NCI-H1436 treated with DMSO at 0.1 percent for 48 hours (cell line): ENCODE measurements around the gene VPS72.

Experiments
- DNase-seq: peaks from one replicate; lab custom pipeline; 2025; lab: John Stamatoyannopoulos, UW

Gene VPS72

DNA sequence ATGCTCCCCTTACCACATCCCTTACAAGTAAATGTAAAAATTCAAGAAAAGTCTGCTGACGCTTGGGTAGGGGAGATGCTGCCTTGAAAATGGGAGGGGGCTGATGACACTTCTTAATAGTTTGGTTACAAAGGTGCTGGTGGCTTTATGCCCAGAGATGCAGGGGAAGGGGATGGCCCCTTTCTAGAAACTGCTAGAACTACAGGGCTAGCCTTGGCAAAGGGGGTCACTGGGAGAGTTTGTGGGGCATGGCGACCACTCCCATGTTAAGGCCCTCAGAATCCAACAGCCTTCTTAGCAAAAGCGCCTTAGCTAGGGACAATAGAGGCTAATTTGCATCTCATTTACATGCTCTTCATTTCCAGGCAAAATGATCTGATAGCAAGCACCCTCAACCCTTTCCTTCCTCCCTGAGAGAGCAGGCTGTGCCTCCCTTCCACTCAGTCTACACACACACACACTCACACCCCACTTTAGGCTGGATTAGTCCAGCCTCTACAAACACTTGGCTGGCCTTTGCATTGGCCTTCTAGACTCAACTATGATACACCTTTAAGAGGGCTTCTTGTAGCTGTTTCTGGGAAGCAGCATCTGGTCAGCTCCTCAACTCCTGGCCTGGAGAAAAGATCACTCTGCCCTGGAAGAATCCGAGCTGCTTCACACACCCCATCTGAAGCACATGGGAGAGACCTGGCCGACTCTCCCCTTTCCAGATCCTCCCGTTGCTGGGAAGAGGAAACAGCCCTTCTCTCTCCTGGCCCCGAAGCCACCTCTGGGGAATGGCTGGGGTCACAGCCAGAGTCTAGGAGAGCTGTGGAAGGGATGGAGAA is 45.3 kb downstream of the VPS72 start:
- no peak for DNase-seq

GRCh38 chr1:151143986-151144385 is 46.0 kb downstream of the VPS72 start:
- DNase-seq, result no peak

- DNase-seq, result no peak
Observed at GRCh38 chr1:151143057-151143435, 47.0 kb downstream of the VPS72 start.

DNA sequence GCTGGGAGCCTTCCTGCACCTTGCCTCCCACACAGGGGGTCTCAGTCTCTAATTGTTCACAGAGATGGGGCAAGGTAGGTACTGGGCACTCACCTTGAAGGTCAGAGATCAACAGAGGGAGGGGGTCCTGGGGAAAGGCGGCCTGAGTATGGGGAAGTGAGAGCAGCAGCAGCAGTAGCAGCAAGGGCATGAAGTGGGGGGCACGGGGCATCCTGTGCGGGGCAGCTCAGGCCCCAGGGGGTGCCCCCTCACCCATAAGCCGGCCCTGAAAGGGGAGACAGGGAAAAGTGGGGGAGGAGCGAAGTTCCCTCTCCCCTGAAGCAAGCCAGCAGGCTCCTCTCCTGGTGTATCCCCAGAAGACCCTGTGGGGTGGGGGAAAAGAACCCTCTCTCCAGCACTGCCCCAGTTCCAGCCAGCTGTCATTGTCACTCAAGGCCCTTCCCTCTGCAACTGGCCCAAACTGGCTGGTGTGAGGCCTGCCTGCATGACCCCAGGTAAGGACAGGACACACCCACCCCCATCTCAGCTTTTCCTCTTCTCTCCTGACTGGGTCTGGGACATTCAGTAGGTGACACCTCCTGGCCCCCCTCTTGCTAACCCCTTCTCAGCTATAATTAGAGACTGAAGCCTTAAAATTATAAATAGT is 47.5 kb downstream of the VPS72 start:
- no peak for DNase-seq

GRCh38 chr1:151137789-151138188 is 52.2 kb downstream of the VPS72 start:
- DNase-seq, result no peak

- no peak for DNase-seq
Observed at GRCh38 chr1:151135433-151136385, 54.3 kb downstream of the VPS72 start.

DNA sequence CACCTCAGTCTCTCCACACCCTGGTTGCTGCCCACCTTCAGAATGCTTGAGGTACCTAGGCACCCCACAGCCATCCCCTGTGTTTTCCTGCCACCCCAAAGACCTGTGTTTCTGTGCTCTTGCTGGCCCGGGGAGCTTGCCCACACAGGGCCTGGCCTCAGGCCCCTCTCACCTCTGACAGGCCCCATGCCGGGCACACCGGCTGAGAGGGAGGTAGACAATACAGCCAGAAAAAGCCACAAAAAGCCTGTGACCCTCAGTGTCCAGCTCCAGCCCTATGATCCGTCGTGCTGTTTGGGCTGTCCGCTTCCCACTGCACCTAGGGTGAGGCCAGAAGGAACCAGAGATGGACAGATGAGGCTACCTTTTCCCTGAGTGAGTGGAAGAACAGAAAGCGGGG is 55.0 kb downstream of the VPS72 start:
- no peak for DNase-seq

DNA sequence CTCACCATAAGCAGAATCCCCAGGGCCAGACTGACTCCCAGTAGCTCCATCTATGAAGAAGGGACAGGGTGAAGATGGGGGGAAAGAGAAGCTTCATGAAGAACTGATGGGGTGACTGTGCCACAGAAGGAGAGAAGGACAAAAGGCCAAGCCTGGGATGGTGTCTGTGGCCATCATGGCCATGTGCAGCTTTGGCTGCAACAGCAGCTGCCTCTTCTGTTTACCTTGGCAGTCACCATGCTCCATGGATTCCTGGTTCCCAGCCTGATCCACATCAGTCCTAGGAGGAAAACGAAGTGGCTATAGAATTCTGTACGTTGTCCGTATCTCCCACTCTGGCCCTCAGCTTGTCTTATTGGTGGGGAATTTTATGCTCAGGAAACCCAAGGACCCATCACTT is 55.6 kb downstream of the VPS72 start:
- no peak for DNase-seq

GRCh38 chr1:151133018-151133806 is 56.8 kb downstream of the VPS72 start:
- no peak for DNase-seq

GRCh38 chr1:151132335-151133017 is 57.5 kb downstream of the VPS72 start:
- no peak for DNase-seq

- no peak for DNase-seq
Observed at GRCh38 chr1:151131701-151132334, 58.2 kb downstream of the VPS72 start.

GRCh38 chr1:151130987-151131586 is 58.9 kb downstream of the VPS72 start:
- no peak for DNase-seq

DNA sequence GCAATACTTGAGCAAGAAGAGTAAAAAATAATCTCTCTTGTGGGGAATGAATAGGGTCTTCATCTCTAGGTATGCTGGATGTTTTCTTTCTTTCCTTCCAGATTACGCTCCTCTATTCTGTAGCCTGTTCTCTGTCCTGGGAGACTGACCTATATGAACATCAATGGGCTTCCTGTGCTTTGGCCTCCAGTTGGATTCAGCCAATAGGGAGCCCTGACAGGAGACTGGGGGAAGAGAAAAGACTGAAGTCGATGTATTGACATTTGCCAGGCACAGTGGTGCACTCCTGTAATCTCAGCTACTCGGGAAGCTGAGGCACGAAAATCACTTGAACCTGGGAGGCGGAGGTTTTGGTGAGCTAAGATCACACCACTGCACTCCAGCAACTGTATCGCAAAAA is 61.2 kb downstream of the VPS72 start:
- DNase-seq, result no peak
